Measurements from ENCODE around the gene PRKN. TPM values are rescaled to one million over a fixed set of nuclear protein-coding genes. Genes with fewer than 3 reads are reported as not detected.

PRKN gene
- total RNA-seq, 1 donor from 2014 or later: 1.2 TPM

GRCh38 chr6:162675503-162675902 is 52.1 kb downstream of the PRKN start:
- Histone ChIP-seq H3K27me3 (ENCODE audit: control insufficient read depth, insufficient read depth, low read length) (no peaks in the 10 kb centered on the region), H3K4me3 (ENCODE audit: low read depth, low read length) (no peak overlapping the region), H3K36me3 (ENCODE audit: control insufficient read depth, insufficient read depth, low read length) (no peaks in the 10 kb centered on the region)
- no peak for TF ChIP-seq CTCF (IDR thresholded peaks at IDR 0.05; ENCODE audit: insufficient read depth, low read length, poor library complexity, severe bottlenecking)
- DNase-seq (ENCODE audit: low read depth): no peak

GRCh38 chr6:162674452-162674851 is 53.1 kb downstream of the PRKN start:
- DNase-seq (ENCODE audit: low read depth): no peak
- H3K4me3 ChIP-seq (ENCODE audit: low read depth, low read length): no peak overlapping the region
- H3K27me3 ChIP-seq (ENCODE audit: control insufficient read depth, insufficient read depth, low read length): no peaks in the 10 kb centered on the region
- H3K36me3 ChIP-seq (ENCODE audit: control insufficient read depth, insufficient read depth, low read length): no peaks in the 10 kb centered on the region
- TF ChIP-seq CTCF (IDR thresholded peaks at IDR 0.05; ENCODE audit: insufficient read depth, low read length, poor library complexity, severe bottlenecking): no peak

DNA sequence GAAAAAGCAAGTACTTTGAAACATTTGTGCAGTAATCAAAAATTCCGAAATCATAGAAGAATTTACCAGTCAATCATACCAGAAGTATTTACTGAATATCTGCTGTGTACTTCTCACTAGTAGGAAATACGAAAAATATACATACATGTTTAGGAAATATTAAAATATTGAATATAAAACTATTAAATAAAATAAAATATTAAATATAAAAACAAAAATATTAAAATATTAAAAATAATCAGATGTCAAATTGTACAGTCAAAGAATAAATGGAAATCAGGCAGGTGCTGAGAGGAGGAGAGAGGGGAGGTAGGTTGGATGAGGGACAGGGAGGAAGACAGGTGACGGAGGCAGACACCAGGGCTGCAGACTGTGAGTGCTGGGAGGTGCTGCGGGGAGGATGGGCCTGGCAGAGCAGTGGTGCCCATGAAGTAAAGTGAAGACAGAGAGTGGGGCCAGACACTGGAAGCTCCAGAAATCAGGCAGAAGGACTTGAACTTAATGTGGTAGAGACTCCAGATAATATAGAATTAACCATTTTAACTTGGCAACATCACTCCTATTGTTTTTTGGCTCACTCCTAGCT is 55.9 kb downstream of the PRKN start:
- DNase-seq (ENCODE audit: low read depth): no peak
- Histone ChIP-seq H3K36me3 (ENCODE audit: control insufficient read depth, insufficient read depth, low read length) (no peaks in the 10 kb centered on the region), H3K27me3 (ENCODE audit: control insufficient read depth, insufficient read depth, low read length) (no peaks in the 10 kb centered on the region), H3K4me3 (ENCODE audit: low read depth, low read length) (no peak overlapping the region)
- no peak for TF ChIP-seq CTCF (IDR thresholded peaks at IDR 0.05; ENCODE audit: insufficient read depth, low read length, poor library complexity, severe bottlenecking)

DNA sequence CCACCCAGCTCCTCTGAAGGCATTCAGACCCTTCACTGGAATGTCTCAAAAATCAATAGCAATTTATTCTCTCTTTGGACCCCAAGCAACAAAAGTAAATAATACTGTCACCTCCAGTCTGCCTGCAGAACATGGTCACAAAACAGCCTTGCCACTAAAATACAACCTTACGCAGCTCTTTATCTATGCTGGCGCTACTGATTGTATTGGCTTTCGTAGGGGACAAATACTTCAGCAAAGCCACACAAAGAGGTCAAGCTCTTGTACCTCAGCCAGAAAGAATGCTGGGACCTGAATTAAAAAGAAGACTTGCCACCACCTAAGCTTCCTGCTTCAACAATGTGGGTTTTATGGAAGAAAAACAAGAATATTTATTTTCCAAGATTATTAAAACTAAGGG is 57.2 kb downstream of the PRKN start:
- TF ChIP-seq CTCF (IDR thresholded peaks at IDR 0.05; ENCODE audit: insufficient read depth, low read length, poor library complexity, severe bottlenecking): no peak

GRCh38 chr6:162666246-162666645 is 61.3 kb downstream of the PRKN start:
- no peak overlapping the region for H3K4me3 ChIP-seq (ENCODE audit: low read depth, low read length)
- DNase-seq (ENCODE audit: low read depth): no peak
- H3K36me3 ChIP-seq (ENCODE audit: control insufficient read depth, insufficient read depth, low read length): no peaks in the 10 kb centered on the region
- H3K27me3 ChIP-seq (ENCODE audit: control insufficient read depth, insufficient read depth, low read length): no peaks in the 10 kb centered on the region
- no peak for TF ChIP-seq CTCF (IDR thresholded peaks at IDR 0.05; ENCODE audit: insufficient read depth, low read length, poor library complexity, severe bottlenecking)

More for the DNA sequence above, 57.2 kb downstream of the PRKN start:
- H3K36me3 ChIP-seq (ENCODE audit: control insufficient read depth, insufficient read depth, low read length): no peaks in the 10 kb centered on the region
- no peaks in the 10 kb centered on the region for H3K27me3 ChIP-seq (ENCODE audit: control insufficient read depth, insufficient read depth, low read length)
- no peak overlapping the region for H3K4me3 ChIP-seq (ENCODE audit: low read depth, low read length)
- DNase-seq (ENCODE audit: low read depth): no peak

DNA sequence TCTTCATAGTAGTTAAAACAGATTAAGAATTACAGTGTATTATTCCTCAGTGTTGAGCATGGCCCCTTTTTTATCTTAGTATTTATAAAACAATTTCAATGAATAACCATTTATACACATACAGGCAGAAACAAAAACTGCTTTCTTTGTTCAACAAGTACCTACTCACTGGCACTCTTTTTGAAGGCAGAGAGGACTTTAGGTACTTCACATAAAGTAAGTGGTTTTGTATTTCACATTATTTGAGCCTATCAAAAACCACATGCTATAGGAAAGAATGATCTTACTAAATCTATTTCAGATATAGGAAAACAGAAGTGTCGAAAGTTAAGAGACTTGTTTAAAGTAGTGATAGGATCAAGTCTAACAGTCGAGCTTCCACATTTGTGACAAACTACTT is 73.8 kb downstream of the PRKN start:
- no peak for TF ChIP-seq CTCF (IDR thresholded peaks at IDR 0.05; ENCODE audit: insufficient read depth, low read length, poor library complexity, severe bottlenecking)
- H3K27me3 ChIP-seq (ENCODE audit: control insufficient read depth, insufficient read depth, low read length): no peaks in the 10 kb centered on the region
- H3K4me3 ChIP-seq (ENCODE audit: low read depth, low read length): no peak overlapping the region
- H3K36me3 ChIP-seq (ENCODE audit: control insufficient read depth, insufficient read depth, low read length): no peaks in the 10 kb centered on the region
- DNase-seq (ENCODE audit: low read depth): no peak

Measured in kidney epithelial cell (primary cell).